ENCODE results near the gene GPAM.

Gene GPAM

GRCh38 chr10:112217386-112218035 lies 33.9 kb upstream of the GPAM start:
- H3K4me1 ChIP-seq (ENCODE audit: low read depth, poor library complexity, severe bottlenecking), result no peaks in the 10 kb centered on the region
- no peak overlapping the region for H3K4me3 ChIP-seq (IDR thresholded peaks at IDR 0.05; ENCODE audit: insufficient read depth, low read depth, low read length)
- H3K36me3 ChIP-seq (ENCODE audit: insufficient read depth), result no peaks in the 10 kb centered on the region
- H3K9ac ChIP-seq, result no peak overlapping the region
- TF ChIP-seq, protein P1, sequence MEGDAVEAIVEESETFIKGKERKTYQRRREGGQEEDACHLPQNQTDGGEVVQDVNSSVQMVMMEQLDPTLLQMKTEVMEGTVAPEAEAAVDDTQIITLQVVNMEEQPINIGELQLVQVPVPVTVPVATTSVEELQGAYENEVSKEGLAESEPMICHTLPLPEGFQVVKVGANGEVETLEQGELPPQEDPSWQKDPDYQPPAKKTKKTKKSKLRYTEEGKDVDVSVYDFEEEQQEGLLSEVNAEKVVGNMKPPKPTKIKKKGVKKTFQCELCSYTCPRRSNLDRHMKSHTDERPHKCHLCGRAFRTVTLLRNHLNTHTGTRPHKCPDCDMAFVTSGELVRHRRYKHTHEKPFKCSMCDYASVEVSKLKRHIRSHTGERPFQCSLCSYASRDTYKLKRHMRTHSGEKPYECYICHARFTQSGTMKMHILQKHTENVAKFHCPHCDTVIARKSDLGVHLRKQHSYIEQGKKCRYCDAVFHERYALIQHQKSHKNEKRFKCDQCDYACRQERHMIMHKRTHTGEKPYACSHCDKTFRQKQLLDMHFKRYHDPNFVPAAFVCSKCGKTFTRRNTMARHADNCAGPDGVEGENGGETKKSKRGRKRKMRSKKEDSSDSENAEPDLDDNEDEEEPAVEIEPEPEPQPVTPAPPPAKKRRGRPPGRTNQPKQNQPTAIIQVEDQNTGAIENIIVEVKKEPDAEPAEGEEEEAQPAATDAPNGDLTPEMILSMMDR (conservative IDR thresholded peaks at IDR 0.05; ENCODE audit: low read depth, low read length), result no peak
- H3K4me2 ChIP-seq, result no peak overlapping the region
- H2AFZ ChIP-seq (ENCODE audit: low read depth), result no peak overlapping the region
- H3K79me2 ChIP-seq (ENCODE audit: insufficient read depth, low read depth), result no peaks in the 10 kb centered on the region
- H3K27me3 ChIP-seq (ENCODE audit: insufficient read depth, low read depth), result no peaks in the 10 kb centered on the region
- H4K20me1 ChIP-seq (ENCODE audit: insufficient read depth), result no peaks in the 10 kb centered on the region
- H3K27ac ChIP-seq, result no peak overlapping the region

- Histone ChIP-seq H3K9ac (no peak overlapping the region), H4K20me1 (ENCODE audit: insufficient read depth) (no peaks in the 10 kb centered on the region), H3K27me3 (ENCODE audit: insufficient read depth, low read depth) (no peaks in the 10 kb centered on the region), H3K27ac (no peak overlapping the region), H3K36me3 (ENCODE audit: insufficient read depth) (no peaks in the 10 kb centered on the region), H3K4me2 (no peak overlapping the region), H3K4me3 (IDR thresholded peaks at IDR 0.05; ENCODE audit: insufficient read depth, low read depth, low read length) (no peak overlapping the region), H3K79me2 (ENCODE audit: insufficient read depth, low read depth) (no peaks in the 10 kb centered on the region), H2AFZ (ENCODE audit: low read depth) (no peak overlapping the region), H3K4me1 (ENCODE audit: low read depth, poor library complexity, severe bottlenecking) (no peaks in the 10 kb centered on the region)
- TF ChIP-seq, protein P1 (conservative IDR thresholded peaks at IDR 0.05; ENCODE audit: low read depth, low read length), result no peak
These were observed 33.4 kb upstream of the GPAM start for GRCh38 chr10:112216966-112217365.

DNA sequence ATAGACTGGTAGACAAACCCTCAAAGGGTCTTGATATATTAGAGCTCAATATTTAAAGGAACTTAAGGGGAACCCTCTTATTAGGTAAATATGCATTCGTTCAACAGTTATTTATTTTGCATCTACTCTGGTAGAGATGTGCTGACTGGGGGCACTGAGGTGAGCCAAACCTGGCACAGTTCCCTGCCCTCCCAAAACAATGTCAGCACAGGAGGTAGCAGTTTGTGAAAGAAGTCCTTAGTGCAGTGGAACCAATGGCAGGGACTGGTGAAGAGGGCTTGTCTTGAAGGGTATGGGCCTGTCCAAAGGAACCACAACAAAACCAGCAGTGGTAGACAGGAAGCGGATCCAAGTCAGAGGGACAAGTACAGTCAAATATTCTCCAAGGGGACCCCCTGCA lies 32.6 kb upstream of the GPAM start:
- TF ChIP-seq, protein P1 (conservative IDR thresholded peaks at IDR 0.05; ENCODE audit: low read depth, low read length), result no peak
- no peak overlapping the region for H3K27ac ChIP-seq
- H2AFZ ChIP-seq (ENCODE audit: low read depth), result no peak overlapping the region

GRCh38 chr10:112215342-112215774 lies 31.8 kb upstream of the GPAM start:
- Histone ChIP-seq H4K20me1 (ENCODE audit: insufficient read depth) (no peaks in the 10 kb centered on the region), H3K27ac (no peak overlapping the region), H3K4me2 (no peak overlapping the region), H2AFZ (ENCODE audit: low read depth) (no peak overlapping the region), H3K36me3 (ENCODE audit: insufficient read depth) (no peaks in the 10 kb centered on the region), H3K79me2 (ENCODE audit: insufficient read depth, low read depth) (no peaks in the 10 kb centered on the region), H3K4me1 (ENCODE audit: low read depth, poor library complexity, severe bottlenecking) (no peaks in the 10 kb centered on the region), H3K4me3 (IDR thresholded peaks at IDR 0.05; ENCODE audit: insufficient read depth, low read depth, low read length) (no peak overlapping the region), H3K27me3 (ENCODE audit: insufficient read depth, low read depth) (no peaks in the 10 kb centered on the region), H3K9ac (no peak overlapping the region)
- TF ChIP-seq, protein P1 (conservative IDR thresholded peaks at IDR 0.05; ENCODE audit: low read depth, low read length), result no peak

More for the DNA sequence above, 32.6 kb upstream of the GPAM start:
- Histone ChIP-seq H3K27me3 (ENCODE audit: insufficient read depth, low read depth) (no peaks in the 10 kb centered on the region), H3K4me2 (no peak overlapping the region), H3K36me3 (ENCODE audit: insufficient read depth) (no peaks in the 10 kb centered on the region), H4K20me1 (ENCODE audit: insufficient read depth) (no peaks in the 10 kb centered on the region), H3K4me1 (ENCODE audit: low read depth, poor library complexity, severe bottlenecking) (no peaks in the 10 kb centered on the region), H3K4me3 (IDR thresholded peaks at IDR 0.05; ENCODE audit: insufficient read depth, low read depth, low read length) (no peak overlapping the region), H3K9ac (no peak overlapping the region), H3K79me2 (ENCODE audit: insufficient read depth, low read depth) (no peaks in the 10 kb centered on the region)

All from KMS-11 (cell line).